ENCODE measurements around the gene ALAD.

GRCh38 chr9:113350107-113350661 is 50.9 kb downstream of the ALAD start:
- TF ChIP-seq POLR2AphosphoS5 (IDR thresholded peaks at IDR 0.05; ENCODE audit: low read depth, low read length) (no peak), TAF1 (IDR thresholded peaks at IDR 0.05; ENCODE audit: borderline replicate concordance, insufficient read depth, low read length) (no peak), SIN3A (IDR thresholded peaks at IDR 0.05; ENCODE audit: borderline replicate concordance, insufficient read depth, low read length) (no peak)

Data from PFSK-1 (cell line).